Measurements from ENCODE around the gene NR1D1.

The NR1D1 gene

GRCh38 chr17:40113110-40113906, 12.9 kb upstream of the NR1D1 start:
- Histone ChIP-seq H3K9me3 (replicated peaks in 1 of 11) (no peaks in the 10 kb centered on the region), H3K4me2 (peak overlapping the region; percentile 70 to 95 (median 90)), H3K9ac (peak overlapping the region; percentile 61 to 87 (median 80)), H3K36me3 (no peaks in the 10 kb centered on the region), H3K4me3 (peak overlapping the region; percentile 37 to 69 (median 56)), H3K27me3 (no peaks in the 10 kb centered on the region), H3K27ac (peak overlapping the region; percentile 23 to 92 (median 86); a peak in 21 of 22 replicates), H4K20me1 (no peaks in the 10 kb centered on the region), H3K4me1 (peaks cover 58 to 66% (median 62%) of the 10 kb centered on the region in 10 experiments)
- TF ChIP-seq Cebpa-rat (IDR thresholded peaks at IDR 0.05) = peak in 4 of 11 experiments; percentile 11 to 88 (median 26); a peak in 2 of 22 replicates

DNA sequence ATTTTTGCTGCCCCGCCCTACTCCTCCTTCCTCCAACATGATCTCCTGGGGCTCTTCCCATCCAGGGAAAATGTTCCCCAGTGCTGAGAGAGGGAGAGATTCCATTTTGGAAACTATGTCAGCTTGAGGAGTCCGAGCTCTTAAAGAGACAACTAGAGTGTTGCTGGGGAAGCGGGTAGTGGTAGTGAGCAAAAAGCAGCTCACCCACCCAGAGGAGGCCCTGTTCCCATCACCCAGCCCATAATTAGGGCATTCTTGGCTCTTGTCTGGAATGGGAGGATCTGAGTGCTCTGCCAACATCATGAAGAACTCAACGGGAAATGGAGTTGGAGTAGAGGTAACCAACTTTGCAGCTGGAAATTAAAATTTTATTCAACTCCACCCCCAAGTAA, 12.3 kb upstream of the NR1D1 start:
- Histone ChIP-seq H3K36me3 (no peaks in the 10 kb centered on the region), H3K4me3 (no peak overlapping the region), H3K9ac (peak overlapping the region in 10 of 11 experiments; percentile 33 to 83 (median 72); a peak in 21 of 22 replicates), H3K4me1 (peaks cover 61 to 66% (median 64%) of the 10 kb centered on the region in 10 experiments), H3K4me2 (peak overlapping the region; percentile 70 to 94 (median 88)), H3K27ac (peak overlapping the region; percentile 25 to 96 (median 88); a peak in 21 of 22 replicates), H4K20me1 (no peaks in the 10 kb centered on the region), H3K27me3 (no peaks in the 10 kb centered on the region), H3K9me3 (replicated peaks in 1 of 11) (no peaks in the 10 kb centered on the region)
- no peak for TF ChIP-seq Cebpa-rat (IDR thresholded peaks at IDR 0.05)

DNA sequence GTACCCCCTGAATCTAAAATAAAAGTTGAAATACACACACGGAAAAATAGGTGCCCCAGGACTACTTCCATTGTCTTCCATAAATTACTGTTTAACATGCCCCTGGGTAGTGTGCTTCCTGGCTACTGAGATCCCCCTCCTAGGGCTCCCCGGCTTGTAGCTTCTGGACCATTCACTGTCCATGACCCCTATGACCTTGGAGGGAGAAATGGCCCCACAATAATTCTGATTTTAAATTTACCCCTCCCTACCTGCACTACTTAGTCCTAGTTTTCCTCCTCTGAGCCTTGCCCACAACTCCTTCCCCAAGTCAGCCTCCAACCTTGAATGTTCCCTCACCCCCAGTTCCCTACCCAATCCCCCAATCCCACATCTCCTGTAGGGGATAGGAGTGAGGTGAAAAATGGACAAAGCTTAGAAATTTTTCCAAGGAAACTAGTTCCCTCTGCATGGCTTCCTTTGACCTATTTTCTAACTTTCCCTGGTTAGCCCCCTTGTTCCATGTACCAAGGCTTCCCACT, 11.9 kb upstream of the NR1D1 start:
- peaks cover 65 to 70% (median 69%) of the 10 kb centered on the region in 10 experiments for H3K4me1 ChIP-seq
- H4K20me1 ChIP-seq = no peaks in the 10 kb centered on the region
- TF ChIP-seq Cebpa-rat (IDR thresholded peaks at IDR 0.05) = no peak
- H3K4me2 ChIP-seq = peak overlapping the region; percentile 70 to 94 (median 88)
- no peak overlapping the region for H3K4me3 ChIP-seq
- no peaks in the 10 kb centered on the region for H3K36me3 ChIP-seq
- H3K27ac ChIP-seq = peak overlapping the region; percentile 25 to 96 (median 88); a peak in 21 of 22 replicates
- no peaks in the 10 kb centered on the region for H3K27me3 ChIP-seq
- H3K9ac ChIP-seq = peak overlapping the region; percentile 1 to 83 (median 69); a peak in 21 of 22 replicates
- no peaks in the 10 kb centered on the region for H3K9me3 ChIP-seq (replicated peaks in 1 of 11)

DNA sequence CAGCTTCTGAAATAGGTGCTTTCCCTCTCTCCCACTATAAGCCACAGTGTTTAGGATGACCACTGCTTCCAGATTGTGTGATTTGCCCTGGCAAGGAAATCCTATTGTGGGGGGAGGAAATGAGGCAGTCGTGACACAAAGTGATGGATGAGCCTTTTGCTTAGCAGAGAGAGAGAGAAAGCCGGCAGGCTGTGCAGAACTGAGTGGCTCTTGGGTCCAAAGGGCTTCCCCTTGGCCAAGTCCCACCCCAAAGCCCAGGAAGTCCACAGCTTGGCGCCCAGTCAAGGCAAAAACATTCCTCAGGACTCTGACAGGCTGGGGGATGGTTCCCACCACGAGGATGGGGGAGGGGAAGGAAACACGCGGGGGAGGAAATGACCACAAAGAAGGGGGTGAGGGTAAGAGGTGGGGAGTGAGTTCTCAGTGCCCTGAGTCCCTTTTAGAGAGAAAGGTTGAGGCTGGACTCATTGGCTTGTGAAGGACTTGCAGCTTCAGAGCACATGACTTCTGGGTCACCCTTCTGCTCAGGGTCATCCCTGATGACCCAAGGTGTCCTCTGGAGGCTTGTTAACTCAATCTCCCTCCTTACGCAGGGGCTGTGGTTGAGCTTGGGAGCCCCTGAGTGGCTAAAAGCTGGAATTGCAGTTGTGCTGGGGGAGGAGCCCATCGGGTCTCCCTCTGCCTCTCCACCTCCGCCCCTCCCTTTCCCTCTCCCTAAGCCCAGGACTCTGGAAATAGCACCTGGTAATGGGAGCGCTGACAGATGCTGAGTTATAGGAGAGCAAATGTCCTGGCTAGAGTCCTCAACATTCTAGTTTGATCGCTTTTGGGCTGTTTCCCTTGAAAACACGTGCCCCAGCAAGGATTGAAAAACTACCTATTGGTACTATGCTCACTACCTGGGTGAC, 11.1 kb upstream of the NR1D1 start:
- H3K27me3 ChIP-seq = no peaks in the 10 kb centered on the region
- H3K36me3 ChIP-seq = no peaks in the 10 kb centered on the region
- H3K27ac ChIP-seq = peak overlapping the region; percentile 53 to 96 (median 88); a peak in 21 of 22 replicates
- H3K4me3 ChIP-seq = peak overlapping the region in 8 of 10 experiments; percentile 4 to 49 (median 28); a peak in 10 of 20 replicates
- peaks cover 73 to 78% (median 76%) of the 10 kb centered on the region in 10 experiments for H3K4me1 ChIP-seq
- no peaks in the 10 kb centered on the region for H4K20me1 ChIP-seq
- peak overlapping the region; percentile 33 to 83 (median 69) for H3K9ac ChIP-seq
- H3K9me3 ChIP-seq (replicated peaks in 1 of 11) = no peaks in the 10 kb centered on the region
- peak overlapping the region; percentile 70 to 94 (median 88) for H3K4me2 ChIP-seq
- no peak for TF ChIP-seq Cebpa-rat (IDR thresholded peaks at IDR 0.05)

DNA sequence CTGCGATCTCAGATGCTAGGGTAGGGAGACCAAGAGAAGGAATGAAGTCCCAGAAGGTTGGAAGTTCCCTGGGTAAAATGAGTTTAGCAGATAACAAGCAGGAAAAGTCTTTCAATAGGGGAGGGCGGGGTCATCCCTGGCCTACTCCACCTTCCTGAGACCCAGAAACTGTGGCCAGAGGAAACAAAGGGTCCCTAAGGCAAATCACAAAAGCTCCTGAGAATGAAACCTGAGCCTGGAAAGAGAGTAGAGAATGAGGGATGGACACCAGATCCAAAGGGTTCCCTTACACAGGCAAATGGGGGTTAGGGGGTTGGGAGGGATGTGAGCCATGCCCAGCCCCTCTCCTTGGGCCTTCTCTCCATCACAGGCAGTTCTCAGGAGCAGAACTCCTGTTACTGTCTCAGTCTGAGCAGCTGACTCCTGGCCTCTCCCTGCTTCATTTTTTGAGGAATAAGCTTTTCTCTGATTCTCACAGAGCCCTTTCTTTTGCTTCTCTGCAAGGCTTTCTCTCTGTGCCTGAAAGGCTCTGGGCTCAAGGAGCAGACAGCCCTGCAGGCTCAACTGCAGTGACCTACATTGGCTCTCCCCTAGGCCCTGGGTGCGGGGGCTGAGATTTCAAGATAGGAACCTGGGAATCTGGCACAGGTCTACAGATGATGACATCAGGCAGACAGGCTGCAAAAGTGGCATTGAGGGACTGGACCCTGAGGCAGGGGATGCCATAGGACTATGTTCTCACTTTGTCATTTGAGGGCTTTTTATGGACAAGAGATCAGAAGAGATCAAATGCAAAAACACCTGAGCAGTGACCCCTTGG, 9.8 kb upstream of the NR1D1 start:
- H3K9me3 ChIP-seq (replicated peaks in 1 of 11) = no peaks in the 10 kb centered on the region
- no peaks in the 10 kb centered on the region for H4K20me1 ChIP-seq
- H3K9ac ChIP-seq = peak overlapping the region in 10 of 11 experiments; percentile 24 to 83 (median 66); a peak in 18 of 22 replicates
- H3K36me3 ChIP-seq = no peaks in the 10 kb centered on the region
- peaks cover 85 to 91% (median 89%) of the 10 kb centered on the region in 10 experiments for H3K4me1 ChIP-seq
- H3K4me2 ChIP-seq = peak overlapping the region; percentile 70 to 94 (median 88)
- no peak overlapping the region for H3K4me3 ChIP-seq
- H3K27me3 ChIP-seq = no peaks in the 10 kb centered on the region
- peak overlapping the region; percentile 25 to 96 (median 89); a peak in 16 of 22 replicates for H3K27ac ChIP-seq
- TF ChIP-seq Cebpa-rat (IDR thresholded peaks at IDR 0.05) = no peak

DNA sequence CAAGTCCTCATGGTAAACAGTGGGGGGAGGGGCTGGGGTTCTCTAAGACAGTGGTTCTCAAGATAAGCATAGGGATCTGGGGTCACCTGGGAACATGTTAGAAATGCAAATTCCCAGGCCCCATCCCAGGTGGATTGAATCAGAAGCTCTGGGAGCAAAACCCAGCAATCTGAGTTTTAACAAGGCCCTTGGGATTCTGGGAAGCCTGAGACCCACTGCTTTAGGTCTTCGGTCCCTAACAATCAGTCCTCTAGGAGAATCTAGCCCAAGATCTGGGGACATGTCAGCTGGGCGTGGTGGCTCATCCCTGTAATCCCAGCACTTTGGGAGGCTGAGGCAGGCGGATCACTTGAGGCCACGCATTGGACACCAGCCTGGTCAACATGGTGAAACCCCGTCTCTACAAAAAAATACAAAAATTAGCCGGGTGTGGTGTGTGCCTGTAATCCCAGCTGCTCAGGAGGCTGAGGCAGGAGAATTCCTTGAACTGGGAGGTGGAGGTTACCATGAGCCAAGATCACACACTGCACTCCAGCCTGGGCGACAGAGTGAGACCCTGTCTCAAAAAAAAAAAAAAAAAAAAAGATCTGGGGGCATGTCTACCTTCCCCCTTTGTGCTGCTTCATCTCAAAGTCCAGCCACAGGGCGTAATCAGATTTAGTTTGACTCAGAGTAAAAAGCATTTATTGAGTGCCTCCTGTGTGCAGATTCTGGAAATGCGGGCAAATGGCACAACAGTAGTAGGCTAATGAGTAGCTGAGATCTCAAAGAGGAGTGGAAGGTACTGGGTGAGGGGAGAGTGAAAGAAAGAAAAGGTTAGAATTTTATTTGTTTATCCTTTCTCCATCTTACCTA, 8.8 kb upstream of the NR1D1 start:
- H3K4me1 ChIP-seq = peaks cover 93 to 98% (median 96%) of the 10 kb centered on the region in 10 experiments
- H3K36me3 ChIP-seq = no peaks in the 10 kb centered on the region
- TF ChIP-seq Cebpa-rat (IDR thresholded peaks at IDR 0.05) = no peak
- no peaks in the 10 kb centered on the region for H3K27me3 ChIP-seq
- no peaks in the 10 kb centered on the region for H3K9me3 ChIP-seq (replicated peaks in 1 of 11)
- H3K27ac ChIP-seq = peak overlapping the region in 10 of 11 experiments; percentile 80 to 96 (median 88); a peak in 18 of 22 replicates
- H3K4me2 ChIP-seq = peak overlapping the region; percentile 70 to 94 (median 90)
- H4K20me1 ChIP-seq = no peaks in the 10 kb centered on the region
- peak overlapping the region in 7 of 11 experiments; percentile 61 to 87 (median 75); a peak in 8 of 22 replicates for H3K9ac ChIP-seq
- no peak overlapping the region for H3K4me3 ChIP-seq

DNA sequence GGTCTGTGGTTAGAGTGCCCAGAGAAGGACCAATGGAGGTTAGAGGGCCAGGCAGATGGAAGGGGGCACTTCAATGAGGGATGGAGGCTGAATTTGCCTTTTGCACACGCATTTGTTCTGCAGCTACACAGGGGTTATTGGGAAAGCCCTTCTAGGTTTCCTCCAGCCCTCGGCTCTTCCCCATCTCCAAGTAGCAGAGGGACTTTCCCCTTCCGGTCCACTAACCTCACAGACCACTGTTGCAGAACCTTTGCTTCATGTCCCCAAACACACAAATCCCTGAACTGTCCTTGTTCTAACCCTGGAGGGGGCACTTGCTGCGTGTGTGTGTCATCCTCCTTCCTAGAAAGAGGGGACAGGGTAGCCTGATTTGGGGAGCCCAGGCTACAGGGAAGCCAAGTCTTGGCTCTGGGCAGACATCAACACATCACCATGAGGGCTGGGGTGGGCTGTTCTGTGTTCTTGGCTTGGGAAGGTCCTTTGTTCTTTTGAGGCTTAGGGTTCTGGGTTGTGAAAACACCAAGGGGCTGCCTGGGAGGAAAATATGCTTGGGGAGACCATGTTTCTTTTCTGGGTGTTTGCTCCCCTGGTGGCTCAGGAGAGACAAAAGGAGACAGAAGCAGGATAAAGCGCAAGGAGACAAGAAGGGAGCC, 7.3 kb upstream of the NR1D1 start:
- peaks cover 94 to 100% (median 99%) of the 10 kb centered on the region in 10 experiments for H3K4me1 ChIP-seq
- H4K20me1 ChIP-seq = no peaks in the 10 kb centered on the region
- peak overlapping the region in 6 of 10 experiments; percentile 6 to 31 (median 23); a peak in 8 of 20 replicates for H3K4me3 ChIP-seq
- H3K9ac ChIP-seq = peak overlapping the region; percentile 61 to 87 (median 75)
- H3K27me3 ChIP-seq = no peaks in the 10 kb centered on the region; a peak in 1 of 22 replicates
- H3K4me2 ChIP-seq = peak overlapping the region; percentile 70 to 94 (median 90)
- peak overlapping the region; percentile 74 to 96 (median 87) for H3K27ac ChIP-seq
- no peaks in the 10 kb centered on the region for H3K9me3 ChIP-seq (replicated peaks in 1 of 11)
- H3K36me3 ChIP-seq = no peaks in the 10 kb centered on the region
- peak in 3 of 11 experiments; percentile 7 to 15 (median 8); a peak in 2 of 22 replicates for TF ChIP-seq Cebpa-rat (IDR thresholded peaks at IDR 0.05)

Data from BLaER1 treated with 17β-estradiol and CSF1 and Interleukin-3, amounts not matched to agents 10 nM and 100 nM (cell line).